HepG2 (cell line): Measurements from ENCODE around the gene SYT14. TPM values are rescaled to one million over a fixed set of nuclear protein-coding genes. Genes with fewer than 3 reads are reported as not detected.

Experiments
- ATAC-seq: fragments of 200-7000 bp; cut with Tn5 transposase; 3 replicates; pipeline ENCODE4 v1.9.1; 2020; ENCODE audit warnings: mild to moderate bottlenecking, moderate library complexity
- BruUV-seq: library from RNA; stranded (reverse); fragments of 400-500 nt; replicated peaks from 2 replicates; lab custom pipeline; 2021; lab: Mats Ljungman, UMichigan
- CTCF ChIA-PET: fragments of 300-600 bp; formaldehyde crosslinking; extraction: SDS; loops from one replicate; lab custom pipeline; 2021; ENCODE audit warnings: low total read pairs, inconsistent platforms, low intra/inter-chr PET ratio; lab: Yijun Ruan, JAX
- POLR2A ChIA-PET: fragments of 350-600 bp; sonication (Branson Sonifier 250); formaldehyde crosslinking; loops from one replicate; lab custom pipeline; 2020; ENCODE audit warnings: antibody characterized with exemption, inconsistent platforms; lab: Yijun Ruan, JAX
- DNase-seq: peaks from one replicate; pipeline ENCODE4 v3.0.0-alpha.2; 2015; ENCODE audit warnings: low spot score
- FAIRE-seq: peaks from 3 replicates; lab custom pipeline; 2011; peaks lifted over from hg19 to GRCh38; lab: Jason Lieb, UNC
- H2AFZ ChIP-seq: one replicate; pipeline ENCODE4 v1.6.1; 2011; ENCODE audit warnings: low read length, inconsistent platforms
- H3K27ac ChIP-seq: fragments of 300-600 bp; 3 replicates; pipeline ENCODE4 v1.8.0; 2011; ENCODE audit warnings: mixed run types, mild to moderate bottlenecking, mixed read lengths, low read length, inconsistent platforms; ENCODE audit not compliant: insufficient read depth; ENCODE audit errors: extremely low read length
- H3K27me3 ChIP-seq, 2 experiments: fragments of 200-600 bp in 1 of 2; 2 replicates in 1 of 2; 3 replicates in 1 of 2; pipeline versions ENCODE4 v1.6.0 to v1.8.0; 2011; ENCODE audit warnings: low read length in 2 of 2, mild to moderate bottlenecking in 2 of 2, moderate library complexity in 2 of 2, inconsistent platforms in 1 of 2; ENCODE audit not compliant: insufficient read depth in 2 of 2, control insufficient read depth in 1 of 2
- H3K36me3 ChIP-seq, 2 experiments: fragments of 200-600 bp in 1 of 2; replicated peaks in 1 of 2; 2 replicates in 1 of 2; 3 replicates in 1 of 2; pipeline versions ENCODE4 v1.5.1 to v1.8.0; 2011; ENCODE audit warnings: low read length in 2 of 2, inconsistent platforms in 1 of 2; ENCODE audit not compliant: insufficient read depth in 2 of 2, control insufficient read depth in 1 of 2
- H3K4me1 ChIP-seq: 2 replicates; pipeline ENCODE4 v1.5.1; 2012; ENCODE audit warnings: low read length, inconsistent platforms; ENCODE audit not compliant: insufficient read depth
- H3K4me2 ChIP-seq: 2 replicates; pipeline ENCODE4 v1.6.0; 2011; ENCODE audit warnings: low read depth, low read length, inconsistent platforms
- H3K4me3 ChIP-seq, 3 experiments: fragments of 200-600 bp in 1 of 3; sonication (generic), shearing (Covaris generic) in 1 of 3; replicated peaks in 1 of 3; 2 replicates each; pipeline ENCODE4 v1.5.1; 2011 to 2016; ENCODE audit warnings: low read length in 3 of 3, inconsistent platforms in 2 of 3, low read depth in 2 of 3, mild to moderate bottlenecking in 2 of 3, control low read depth in 1 of 3, mixed read lengths in 1 of 3; ENCODE audit not compliant: insufficient read depth in 1 of 3
- H3K79me2 ChIP-seq: one replicate; pipeline ENCODE4 v1.6.1; 2011; ENCODE audit warnings: low read length, inconsistent platforms; ENCODE audit not compliant: insufficient read depth
- H3K9ac ChIP-seq: 2 replicates; pipeline ENCODE4 v1.6.0; 2011; ENCODE audit warnings: mild to moderate bottlenecking, low read depth, low read length, inconsistent platforms; ENCODE audit not compliant: insufficient read depth
- H3K9me3 ChIP-seq: 2 replicates; pipeline ENCODE4 v1.5.1; 2012; ENCODE audit warnings: mild to moderate bottlenecking, low read length
- H4K20me1 ChIP-seq: 2 replicates; pipeline ENCODE4 v1.6.0; 2011; ENCODE audit warnings: inconsistent platforms, mild to moderate bottlenecking, low read length, moderate library complexity; ENCODE audit not compliant: insufficient read depth
- DMAP1 ChIP-seq: IDR thresholded peaks from 2 replicates; pipeline ENCODE4 v1.6.1; 2016
- MATR3 ChIP-seq: sonication (generic); formaldehyde crosslinking; IDR thresholded peaks from 2 replicates; pipeline ENCODE4 v1.4.0; 2020; ENCODE audit warnings: missing genetic modification reagents
- POLR2A ChIP-seq, 2 experiments: IDR thresholded peaks; 2 replicates each; pipeline ENCODE4 v1.6.1; 2011; ENCODE audit warnings: low read depth in 2 of 2, low read length in 2 of 2, mild to moderate bottlenecking in 1 of 2, moderate library complexity in 1 of 2; ENCODE audit not compliant: insufficient read depth in 1 of 2
- RBM22 ChIP-seq: fragments of 200-400 bp; formaldehyde crosslinking; optimal IDR thresholded peaks from 2 replicates; pipeline ENCODE3; 2017; ENCODE audit warnings: mild to moderate bottlenecking, low read length, moderate library complexity
- SP140L ChIP-seq: sonication (generic); formaldehyde crosslinking; IDR thresholded peaks from 2 replicates; pipeline ENCODE4 v1.4.0; 2020; ENCODE audit warnings: missing genetic modification reagents, borderline replicate concordance
- ZBED4 ChIP-seq: sonication (generic); formaldehyde crosslinking; IDR thresholded peaks from 2 replicates; pipeline ENCODE4 v1.4.0; 2020; ENCODE audit warnings: missing genetic modification reagents, borderline replicate concordance
- ZFYVE20 ChIP-seq: sonication (generic); formaldehyde crosslinking; IDR thresholded peaks from 2 replicates; pipeline ENCODE4 v1.8.0; 2023; ENCODE audit warnings: low read depth, mild to moderate bottlenecking, moderate library complexity, missing genetic modification reagents, borderline replicate concordance
- ZKSCAN8 ChIP-seq: IDR thresholded peaks from 2 replicates; pipeline ENCODE4 v1.6.1; 2016; ENCODE audit warnings: borderline replicate concordance, missing genetic modification reagents, missing compliant biosample characterization
- ZMYM3 ChIP-seq: sonication (generic); formaldehyde crosslinking; IDR thresholded peaks from 2 replicates; pipeline ENCODE4 v1.5.1; 2020; ENCODE audit warnings: mild to moderate bottlenecking, missing genetic modification reagents
- ZNF550 ChIP-seq: sonication (generic); formaldehyde crosslinking; IDR thresholded peaks from 2 replicates; pipeline ENCODE4 v1.4.0; 2020; ENCODE audit warnings: mild to moderate bottlenecking, missing genetic modification reagents, borderline replicate concordance
- in situ Hi-C: cut with HindIII; loops from 2 replicates; pipeline ENCODE4 v1.10.0; 2017; ENCODE audit warnings: low pct_unique_long_range_greater_than_20kb; ENCODE audit not compliant: extremely low pct_ligation_motif_present
- intact Hi-C: fragments of 100-400 bp; cut with micrococcal nuclease; formaldehyde crosslinking; loops from one replicate; pipeline ENCODE4 v1.10.0; 2022; ENCODE audit not compliant: unreplicated experiment
- polyA plus RNA-seq, 8 experiments: library from polyadenylated mRNA; depleted of rRNA in 3 of 8; stranded (reverse) in 7 of 8; unstranded in 1 of 8; fragments of >200 nt; fragmentation: Illumina TruSeq in 4 of 8; extraction: Trizol in 4 of 8; gene quantifications; 2 replicates each; pipeline versions ENCODE4 v1.2.1 to v1.2.3, GENCODE V29; 2011 to 2016; ENCODE audit warnings: low read depth in 4 of 8, missing spikeins in 1 of 8, mixed read lengths in 1 of 8; ENCODE audit not compliant: insufficient read depth in 1 of 8
- total RNA-seq, 5 experiments: library from RNA; depleted of rRNA; stranded (reverse); fragments of >200 nt; fragmentation: Illumina TruSeq; extraction: Trizol; gene quantifications; 2 replicates each; pipeline ENCODE4 v1.2.3, GENCODE V29; 2016; ENCODE audit warnings: low read depth in 1 of 5
- TF ChIP-seq, protein P1 (sequence below): sonication (generic); formaldehyde crosslinking; IDR thresholded peaks from 2 replicates; pipeline ENCODE4 v1.5.0; 2020; ENCODE audit warnings: mild to moderate bottlenecking, missing genetic modification reagents
- TF ChIP-seq, protein P2 (sequence below): IDR thresholded peaks from 2 replicates; pipeline ENCODE4 v1.6.1; 2016; ENCODE audit warnings: missing biosample characterization, missing genetic modification reagents, low read depth
- TF ChIP-seq, protein P3 (sequence below): IDR thresholded peaks from 2 replicates; pipeline ENCODE4 v1.6.1; 2012; ENCODE audit warnings: inconsistent platforms

Gene SYT14
- total and polyA plus RNA-seq, 2 of the 13 experiments (the other 11 are each of a cell fraction or from before 2014, with no cell fraction given) = not detected

DNA sequence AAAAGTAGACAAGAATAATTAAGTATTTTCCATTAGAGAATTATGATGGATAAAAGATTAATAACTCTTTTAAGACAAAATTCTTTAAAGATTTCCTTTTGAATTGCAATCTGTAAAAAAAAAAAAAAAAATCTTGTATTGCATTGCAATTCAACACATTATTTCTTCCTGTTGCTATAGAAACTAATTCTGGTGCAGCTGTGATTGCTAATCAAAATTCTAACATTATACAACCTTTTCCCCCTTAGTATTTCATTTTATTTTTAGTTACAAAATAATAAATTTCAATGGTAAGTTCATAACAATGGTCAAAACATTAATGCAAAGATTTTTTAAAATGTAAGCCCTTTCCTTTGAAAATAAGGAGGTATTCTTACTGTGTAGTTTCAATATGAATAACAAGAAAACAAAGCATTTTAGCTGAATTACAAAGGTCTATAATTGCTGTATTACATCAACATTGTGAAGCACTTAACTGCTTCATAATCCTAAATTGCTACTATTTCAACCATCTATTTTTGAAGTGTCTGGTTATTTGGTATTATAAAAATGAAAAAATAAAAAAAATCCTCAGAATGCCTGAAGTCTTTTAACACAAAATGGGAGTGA, 135.0 kb downstream of the SYT14 start:
- TF ChIP-seq SP140L (CRISPR knock-in tag) (no peak), POLR2A (IDR thresholded peaks at IDR 0.05; ENCODE audit: insufficient read depth in 1 of 2, low read depth in 2 of 2, low read length in 2 of 2) (no peak), RBM22 (no peak), MATR3 (CRISPR knock-in tag) (no peak), ZBED4 (CRISPR knock-in tag) (no peak), DMAP1 (no peak), ZMYM3 (no peak), ZFYVE20 (CRISPR knock-in tag) (no peak), ZKSCAN8 (CRISPR knock-in tag) (no peak), ZNF550 (no peak)
- TF ChIP-seq, protein P1, sequence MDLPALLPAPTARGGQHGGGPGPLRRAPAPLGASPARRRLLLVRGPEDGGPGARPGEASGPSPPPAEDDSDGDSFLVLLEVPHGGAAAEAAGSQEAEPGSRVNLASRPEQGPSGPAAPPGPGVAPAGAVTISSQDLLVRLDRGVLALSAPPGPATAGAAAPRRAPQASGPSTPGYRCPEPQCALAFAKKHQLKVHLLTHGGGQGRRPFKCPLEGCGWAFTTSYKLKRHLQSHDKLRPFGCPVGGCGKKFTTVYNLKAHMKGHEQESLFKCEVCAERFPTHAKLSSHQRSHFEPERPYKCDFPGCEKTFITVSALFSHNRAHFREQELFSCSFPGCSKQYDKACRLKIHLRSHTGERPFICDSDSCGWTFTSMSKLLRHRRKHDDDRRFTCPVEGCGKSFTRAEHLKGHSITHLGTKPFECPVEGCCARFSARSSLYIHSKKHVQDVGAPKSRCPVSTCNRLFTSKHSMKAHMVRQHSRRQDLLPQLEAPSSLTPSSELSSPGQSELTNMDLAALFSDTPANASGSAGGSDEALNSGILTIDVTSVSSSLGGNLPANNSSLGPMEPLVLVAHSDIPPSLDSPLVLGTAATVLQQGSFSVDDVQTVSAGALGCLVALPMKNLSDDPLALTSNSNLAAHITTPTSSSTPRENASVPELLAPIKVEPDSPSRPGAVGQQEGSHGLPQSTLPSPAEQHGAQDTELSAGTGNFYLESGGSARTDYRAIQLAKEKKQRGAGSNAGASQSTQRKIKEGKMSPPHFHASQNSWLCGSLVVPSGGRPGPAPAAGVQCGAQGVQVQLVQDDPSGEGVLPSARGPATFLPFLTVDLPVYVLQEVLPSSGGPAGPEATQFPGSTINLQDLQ = no peak
- TF ChIP-seq, protein P2, sequence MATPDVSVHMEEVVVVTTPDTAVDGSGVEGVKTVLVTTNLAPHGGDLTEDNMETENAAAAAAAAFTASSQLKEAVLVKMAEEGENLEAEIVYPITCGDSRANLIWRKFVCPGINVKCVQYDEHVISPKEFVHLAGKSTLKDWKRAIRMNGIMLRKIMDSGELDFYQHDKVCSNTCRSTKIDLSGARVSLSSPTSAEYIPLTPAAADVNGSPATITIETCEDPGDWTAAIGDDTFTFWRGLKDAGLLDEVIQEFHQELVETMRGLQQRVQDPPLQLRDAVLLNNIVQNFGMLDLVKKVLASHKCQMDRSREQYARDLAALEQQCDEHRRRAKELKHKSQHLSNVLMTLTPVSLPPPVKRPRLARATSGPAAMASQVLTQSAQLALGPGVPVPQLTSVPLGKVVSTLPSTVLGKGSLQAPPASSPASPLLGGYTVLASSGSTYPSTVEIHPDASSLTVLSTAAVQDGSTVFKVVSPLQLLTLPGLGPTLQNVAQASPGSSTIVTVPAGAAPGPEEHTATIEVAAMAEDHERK (CRISPR knock-in tag) = no peak
- TF ChIP-seq, protein P3, sequence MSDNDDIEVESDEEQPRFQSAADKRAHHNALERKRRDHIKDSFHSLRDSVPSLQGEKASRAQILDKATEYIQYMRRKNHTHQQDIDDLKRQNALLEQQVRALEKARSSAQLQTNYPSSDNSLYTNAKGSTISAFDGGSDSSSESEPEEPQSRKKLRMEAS = no peak
- H3K9ac ChIP-seq = no peak overlapping the region
- DNase-seq = no peak
- ChIA-PET POLR2A (no interaction called here), CTCF (no interaction called here)
- no peak overlapping the region for H3K4me3 ChIP-seq
- FAIRE-seq = no peak
- no peaks in the 10 kb centered on the region for H3K9me3 ChIP-seq
- no TSS peak for BruUV-seq
- no peak overlapping the region for H2AFZ ChIP-seq
- no peak for ATAC-seq
- H3K4me2 ChIP-seq = no peak overlapping the region
- no peaks in the 10 kb centered on the region; a peak in 1 of 5 replicates for H3K27me3 ChIP-seq
- no peaks in the 10 kb centered on the region for H3K4me1 ChIP-seq
- H3K79me2 ChIP-seq = no peaks in the 10 kb centered on the region
- in situ Hi-C loops (no loop called here), intact Hi-C loops (no loop called here)
- no peak overlapping the region for H3K27ac ChIP-seq
- H3K36me3 ChIP-seq = no peaks in the 10 kb centered on the region
- no peaks in the 10 kb centered on the region for H4K20me1 ChIP-seq
